DOHH2 (cell line): ENCODE results near the gene COX18.
A peak's percentile ranks its signal among the peaks of the same experiment; 100 is the strongest.

Experiments used
- H3F3A ChIP-seq: fragments of 200-600 bp; sonication (generic), shearing (Covaris generic); 2 replicates; pipeline ENCODE4 v1.6.0; 2016; ENCODE audit warnings: antibody characterized with exemption, mild to moderate bottlenecking; ENCODE audit not compliant: control insufficient read depth, insufficient read depth
- H3K27ac ChIP-seq: fragments of 200-600 bp; sonication (generic); 2 replicates; pipeline ENCODE4 v1.5.1; 2014; ENCODE audit warnings: low read depth, mild to moderate bottlenecking, low read length, moderate library complexity
- H3K27me3 ChIP-seq: fragments of 200-600 bp; sonication (generic); 2 replicates; pipeline ENCODE4 v1.6.1; 2014; ENCODE audit warnings: mild to moderate bottlenecking, low read length, mixed read lengths; ENCODE audit not compliant: control insufficient read depth
- H3K36me3 ChIP-seq: fragments of 200-600 bp; sonication (generic); 2 replicates; pipeline ENCODE4 v1.6.1; 2014; ENCODE audit warnings: mild to moderate bottlenecking, low read length, moderate library complexity, mixed read lengths; ENCODE audit not compliant: control insufficient read depth
- H3K4me1 ChIP-seq: fragments of 200-600 bp; sonication (generic); 2 replicates; pipeline ENCODE4 v1.6.1; 2014; ENCODE audit warnings: mild to moderate bottlenecking, low read length, mixed read lengths; ENCODE audit not compliant: control insufficient read depth
- H3K4me2 ChIP-seq: fragments of 200-600 bp; sonication (generic); 2 replicates; pipeline ENCODE4 v1.6.0; 2014; ENCODE audit warnings: mild to moderate bottlenecking, low read length, moderate library complexity
- H3K4me3 ChIP-seq: fragments of 200-600 bp; sonication (generic); 2 replicates; pipeline ENCODE4 v1.5.1; 2014; ENCODE audit warnings: mild to moderate bottlenecking, low read length, mixed read lengths
- H3K79me2 ChIP-seq: fragments of 200-600 bp; sonication (generic); 2 replicates; pipeline ENCODE4 v1.6.1; 2014; ENCODE audit warnings: mild to moderate bottlenecking, low read length, mixed read lengths; ENCODE audit not compliant: control insufficient read depth
- H3K9me2 ChIP-seq: fragments of 200-600 bp; sonication (generic); replicated peaks from 2 replicates; pipeline ENCODE4 v1.6.1; 2014; ENCODE audit warnings: mild to moderate bottlenecking, low read length, mixed read lengths; ENCODE audit not compliant: control insufficient read depth
- H3K9me3 ChIP-seq: fragments of 200-600 bp; sonication (generic); 2 replicates; pipeline ENCODE4 v1.6.1; 2014; ENCODE audit warnings: antibody characterized with exemption, low read length, mixed read lengths; ENCODE audit not compliant: control insufficient read depth, insufficient read depth
- H4K20me1 ChIP-seq: fragments of 200-600 bp; sonication (generic); 2 replicates; pipeline ENCODE4 v1.6.0; 2014; ENCODE audit warnings: low read depth, mild to moderate bottlenecking, antibody characterized with exemption, low read length, moderate library complexity; ENCODE audit not compliant: control insufficient read depth, insufficient read depth
- CTCF ChIP-seq: fragments of 200-600 bp; sonication (generic); IDR thresholded peaks from one replicate; pipeline ENCODE4 v1.5.1; 2014; ENCODE audit warnings: antibody characterized with exemption, mild to moderate bottlenecking, low read depth, low read length; ENCODE audit not compliant: poor library complexity, severe bottlenecking
- EZH2phosphoT487 ChIP-seq: fragments of 200-600 bp; sonication (generic); IDR thresholded peaks from 2 replicates; pipeline ENCODE4 v1.6.1; 2017; ENCODE audit warnings: borderline replicate concordance, mild to moderate bottlenecking, antibody characterized with exemption, low read length, moderate library complexity, mixed read lengths

COX18 gene

GRCh38 chr4:73086095-73086868 is 16.8 kb upstream of the COX18 start:
- H3K4me2 ChIP-seq, result no peak overlapping the region
- H3K27ac ChIP-seq, result no peak overlapping the region
- peaks cover 55% of the 10 kb centered on the region for H3K79me2 ChIP-seq
- no peak for TF ChIP-seq EZH2phosphoT487
- no peaks in the 10 kb centered on the region for H3K9me2 ChIP-seq
- H3K4me1 ChIP-seq, result peaks cover 22% of the 10 kb centered on the region
- H3K27me3 ChIP-seq, result no peaks in the 10 kb centered on the region
- H4K20me1 ChIP-seq, result no peaks in the 10 kb centered on the region
- H3K36me3 ChIP-seq, result peaks cover 72% of the 10 kb centered on the region
- peaks cover 10% of the 10 kb centered on the region for H3F3A ChIP-seq
- H3K9me3 ChIP-seq, result no peaks in the 10 kb centered on the region
- no peak overlapping the region for H3K4me3 ChIP-seq

- no peaks in the 10 kb centered on the region for H3K27me3 ChIP-seq
- H3K9me2 ChIP-seq, result no peaks in the 10 kb centered on the region
- no peak overlapping the region for H3K4me3 ChIP-seq
- H3K4me2 ChIP-seq, result no peak overlapping the region
- peaks cover 88% of the 10 kb centered on the region for H3K36me3 ChIP-seq
- TF ChIP-seq EZH2phosphoT487 (no peak), CTCF (no peak)
- H4K20me1 ChIP-seq, result no peaks in the 10 kb centered on the region
- no peak overlapping the region for H3K27ac ChIP-seq
- H3F3A ChIP-seq, result peaks cover 11% of the 10 kb centered on the region
- no peaks in the 10 kb centered on the region for H3K9me3 ChIP-seq
- no peaks in the 10 kb centered on the region for H3K4me1 ChIP-seq
- peaks cover 26% of the 10 kb centered on the region for H3K79me2 ChIP-seq
Observed at GRCh38 chr4:73080789-73081188, 11.3 kb upstream of the COX18 start.

GRCh38 chr4:73075832-73076231 is 6.3 kb upstream of the COX18 start:
- H3K9me3 ChIP-seq, result no peaks in the 10 kb centered on the region
- peaks cover 38% of the 10 kb centered on the region for H3F3A ChIP-seq
- peaks cover 69% of the 10 kb centered on the region for H3K36me3 ChIP-seq
- no peaks in the 10 kb centered on the region for H4K20me1 ChIP-seq
- H3K4me3 ChIP-seq, result no peak overlapping the region
- no peak overlapping the region for H3K4me2 ChIP-seq
- no peaks in the 10 kb centered on the region for H3K9me2 ChIP-seq
- peaks cover under 1% of the 10 kb centered on the region for H3K4me1 ChIP-seq
- no peaks in the 10 kb centered on the region for H3K27me3 ChIP-seq
- TF ChIP-seq CTCF, result no peak
- peaks cover 6% of the 10 kb centered on the region for H3K79me2 ChIP-seq
- H3K27ac ChIP-seq, result no peak overlapping the region

GRCh38 chr4:73070074-73070390 is 516 bp upstream of the COX18 start:
- Histone ChIP-seq H3K27ac (peak overlapping the region; percentile 94), H4K20me1 (no peaks in the 10 kb centered on the region), H3K4me2 (peak overlapping the region; percentile 76), H3K36me3 (peaks cover 46% of the 10 kb centered on the region), H3K79me2 (peaks cover 40% of the 10 kb centered on the region), H3K4me3 (peak overlapping the region; percentile 85), H3K27me3 (no peaks in the 10 kb centered on the region), H3F3A (peaks cover 51% of the 10 kb centered on the region), H3K4me1 (peaks cover 25% of the 10 kb centered on the region), H3K9me3 (no peaks in the 10 kb centered on the region), H3K9me2 (no peaks in the 10 kb centered on the region)
- TF ChIP-seq EZH2phosphoT487, result no peak
- TF ChIP-seq CTCF, result no peak
